GM12878 (cell line): ENCODE data around the gene ANKRD11. TPM values are rescaled to one million over a fixed set of nuclear protein-coding genes. Genes with fewer than 3 reads are reported as not detected.

Experiments
- ATAC-seq: fragments of 200-7000 bp; cut with Tn5 transposase; 3 replicates; pipeline ENCODE4 v1.9.1; 2020; ENCODE audit warnings: mild to moderate bottlenecking, moderate library complexity
- BruUV-seq: library from RNA; stranded (reverse); fragments of 400-500 nt; replicated peaks from 2 replicates; lab custom pipeline; 2021; lab: Mats Ljungman, UMichigan
- CTCF ChIA-PET: fragments of 300-600 bp; sonication (Branson Sonifier 250); formaldehyde crosslinking; extraction: SDS; loops from one replicate; lab custom pipeline; 2021; ENCODE audit warnings: inconsistent platforms; lab: Yijun Ruan, JAX
- POLR2A ChIA-PET: fragments of 350-600 bp; formaldehyde crosslinking; extraction: SDS; loops from one replicate; lab custom pipeline; 2021; ENCODE audit warnings: inconsistent platforms; lab: Charles Lee
- RAD21 ChIA-PET: fragments of 300-600 bp; sonication (Branson Sonifier 250); formaldehyde crosslinking; loops from one replicate; lab custom pipeline; 2023; ENCODE audit warnings: antibody characterized with exemption; ENCODE audit not compliant: unreplicated experiment; lab: Charles Lee
- SMC1A ChIA-PET: fragments of 300-600 bp; sonication (Branson Sonifier 250); formaldehyde crosslinking; loops from one replicate; lab custom pipeline; 2023; ENCODE audit not compliant: unreplicated experiment, uncharacterized antibody; lab: Charles Lee
- DNase-seq: peaks from one replicate; pipeline ENCODE4 v3.0.0-alpha.2; 2011; ENCODE audit warnings: low read depth, low spot score
- FAIRE-seq: peaks from 3 replicates; lab custom pipeline; 2011; peaks lifted over from hg19 to GRCh38; lab: Jason Lieb, UNC
- H2AFZ ChIP-seq: 2 replicates; pipeline ENCODE4 v1.6.0; 2011; ENCODE audit warnings: low read depth, low read length, control low read depth; ENCODE audit not compliant: control insufficient read depth
- H3K27ac ChIP-seq: 2 replicates; pipeline ENCODE4 v1.5.1; 2011; ENCODE audit warnings: control low read depth; ENCODE audit not compliant: control insufficient read depth, insufficient read depth
- H3K27me3 ChIP-seq, 2 experiments: replicated peaks in 1 of 2; 2 replicates each; pipeline versions ENCODE4 v1.6.0 to v1.6.1; 2011; ENCODE audit warnings: low read length in 1 of 2; ENCODE audit not compliant: control insufficient read depth in 2 of 2, insufficient read depth in 2 of 2
- H3K36me3 ChIP-seq, 2 experiments: 2 replicates each; pipeline ENCODE4 v1.5.1; 2011; ENCODE audit warnings: low read length in 1 of 2; ENCODE audit not compliant: control insufficient read depth in 2 of 2, insufficient read depth in 2 of 2
- H3K4me1 ChIP-seq: 2 replicates; pipeline ENCODE4 v1.6.1; 2011; ENCODE audit warnings: mild to moderate bottlenecking, low read length, moderate library complexity, mixed read lengths; ENCODE audit not compliant: control insufficient read depth, insufficient read depth
- H3K4me2 ChIP-seq: 2 replicates; pipeline ENCODE4 v1.6.0; 2011; ENCODE audit warnings: control low read depth; ENCODE audit not compliant: control insufficient read depth, insufficient read depth
- H3K4me3 ChIP-seq: fragments of 200-600 bp; sonication (generic); 2 replicates; pipeline ENCODE4 v1.5.1; 2016
- H3K79me2 ChIP-seq: 2 replicates; pipeline ENCODE4 v1.6.0; 2011; ENCODE audit warnings: low read length; ENCODE audit not compliant: control insufficient read depth, insufficient read depth
- H3K9ac ChIP-seq: 2 replicates; pipeline ENCODE4 v1.8.0; 2011; ENCODE audit warnings: low read length, control low read depth, mixed read lengths; ENCODE audit not compliant: control insufficient read depth, insufficient read depth
- H3K9me3 ChIP-seq: replicated peaks from 3 replicates; pipeline ENCODE4 v1.5.1; 2011; ENCODE audit warnings: mild to moderate bottlenecking, low read length; ENCODE audit not compliant: control insufficient read depth, insufficient read depth
- H4K20me1 ChIP-seq: 2 replicates; pipeline ENCODE4 v1.6.0; 2011; ENCODE audit not compliant: control insufficient read depth, insufficient read depth
- BACH1 ChIP-seq: fragments of 450-650 bp; IDR thresholded peaks from 2 replicates; pipeline ENCODE4 v1.6.1; 2017; ENCODE audit warnings: mild to moderate bottlenecking, borderline replicate concordance
- BMI1 ChIP-seq: fragments of 450-650 bp; IDR thresholded peaks from 2 replicates; pipeline ENCODE4 v1.6.1; 2016; ENCODE audit warnings: mild to moderate bottlenecking, moderate library complexity, borderline replicate concordance
- CBX3 ChIP-seq: fragments of 200-600 bp; sonication (generic); IDR thresholded peaks from 2 replicates; pipeline ENCODE4 v1.6.1; 2016; ENCODE audit warnings: low read depth, borderline replicate concordance
- CEBPZ ChIP-seq: fragments of 150-350 bp; IDR thresholded peaks from 2 replicates; pipeline ENCODE4 v1.6.1; 2016; ENCODE audit warnings: low read depth, low read length
- CHD1 ChIP-seq: IDR thresholded peaks from 2 replicates; pipeline ENCODE4 v1.6.1; 2012; ENCODE audit warnings: low read depth, low read length, improper control_type of control experiment
- EED ChIP-seq: sonication (generic); IDR thresholded peaks from 2 replicates; pipeline ENCODE4 v1.6.1; 2016; ENCODE audit warnings: antibody characterized with exemption, low read depth
- EGR1 ChIP-seq, 2 experiments: IDR thresholded peaks; 1 replicate in 1 of 2; 2 replicates in 1 of 2; pipeline ENCODE4 v1.6.1; 2011 to 2012; ENCODE audit warnings: low read depth in 2 of 2, low read length in 2 of 2, borderline replicate concordance in 1 of 2, mild to moderate bottlenecking in 1 of 2, moderate library complexity in 1 of 2
- FOS ChIP-seq: IDR thresholded peaks from 3 replicates; pipeline ENCODE4 v1.6.1; 2011; ENCODE audit warnings: borderline replicate concordance; ENCODE audit not compliant: insufficient read length; ENCODE audit errors: extremely low read depth
- MEF2B ChIP-seq: fragments of 450-650 bp; IDR thresholded peaks from 2 replicates; pipeline ENCODE4 v1.6.1; 2018; ENCODE audit warnings: mild to moderate bottlenecking, moderate library complexity; ENCODE audit not compliant: partially characterized antibody, poor library complexity, severe bottlenecking
- RCOR1 ChIP-seq: conservative IDR thresholded peaks from 2 replicates; pipeline ENCODE4 v1.6.1; 2012; ENCODE audit warnings: low read depth, low read length, improper control_type of control experiment
- REST ChIP-seq: IDR thresholded peaks from 2 replicates; pipeline ENCODE4 v1.6.1; 2012; ENCODE audit warnings: mild to moderate bottlenecking, low read depth, low read length
- SUZ12 ChIP-seq: fragments of 200-600 bp; sonication (generic); IDR thresholded peaks from one replicate; pipeline ENCODE4 v1.6.1; 2018; ENCODE audit warnings: antibody characterized with exemption, mild to moderate bottlenecking; ENCODE audit not compliant: unreplicated experiment
- TAF1 ChIP-seq: IDR thresholded peaks from 2 replicates; pipeline ENCODE4 v1.6.1; 2011; ENCODE audit warnings: mild to moderate bottlenecking, low read depth, low read length, borderline replicate concordance
- TARDBP ChIP-seq: IDR thresholded peaks from 2 replicates; pipeline ENCODE4 v1.6.1; 2016; ENCODE audit warnings: borderline replicate concordance
- WGBS: methylation state at CpG from one replicate; pipeline ENCODE4 v1.1.6; 2016; ENCODE audit warnings: low lambda C conversion rate; ENCODE audit not compliant: insufficient replicate concordance, insufficient coverage; ENCODE audit errors: missing lambda C conversion rate; 5-methylcytosine and 5-hydroxymethylcytosine counted together
- in situ Hi-C: fragments of 300-500 bp; cut with MboI; formaldehyde crosslinking; loops from 9 replicates; pipeline ENCODE4 v1.14.3; 2018; ENCODE audit warnings: mixed read lengths
- intact Hi-C: fragments of 100-400 bp; cut with micrococcal nuclease; formaldehyde crosslinking; loops from one replicate; pipeline ENCODE4 v1.14.2; 2022; ENCODE audit not compliant: unreplicated experiment
- polyA plus RNA-seq, 11 experiments: library from polyadenylated mRNA; depleted of rRNA in 4 of 11; unstranded in 6 of 11; stranded (reverse) in 5 of 11; fragments of >200 nt; fragmentation: Nextera tagmentation in 4 of 11; fragmentation: Illumina TruSeq in 1 of 11; extraction: Ambion mirVana in 4 of 11; extraction: Trizol in 1 of 11; gene quantifications; 1 replicate in 1 of 11; 2 replicates in 10 of 11; pipeline versions ENCODE4 v1.2.1 to v1.2.3, GENCODE V29; 2011 to 2016; ENCODE audit warnings: inconsistent platforms in 2 of 11, missing spikeins in 2 of 11, low read depth in 1 of 11
- total RNA-seq, 4 experiments: library from RNA; depleted of rRNA in 3 of 4; stranded (reverse); fragments of >200 nt in 3 of 4; fragmentation: Illumina TruSeq in 1 of 4; extraction: Trizol in 1 of 4; gene quantifications; 2 replicates each; pipeline versions ENCODE4 v1.2.1 to v1.2.3, GENCODE V29; 2013 to 2021
- TF ChIP-seq, protein P1 (sequence below), 3 experiments: IDR thresholded peaks in 2 of 3; conservative IDR thresholded peaks in 1 of 3; 2 replicates each; pipeline ENCODE4 v1.5.1; 2011; ENCODE audit warnings: low read depth in 3 of 3, low read length in 3 of 3, mild to moderate bottlenecking in 3 of 3, control low read depth in 2 of 3, moderate library complexity in 2 of 3, inconsistent platforms in 1 of 3, mixed read lengths in 1 of 3; ENCODE audit not compliant: control insufficient read depth in 2 of 3, insufficient read depth in 1 of 3; ENCODE audit errors: extremely low read depth in 1 of 3

Gene ANKRD11
- total and polyA plus RNA-seq, 10 of the 15 experiments (the other 5 are each of a cell fraction or from before 2014, with no cell fraction given): 5.1 to 103 (median 27.4) TPM

DNA sequence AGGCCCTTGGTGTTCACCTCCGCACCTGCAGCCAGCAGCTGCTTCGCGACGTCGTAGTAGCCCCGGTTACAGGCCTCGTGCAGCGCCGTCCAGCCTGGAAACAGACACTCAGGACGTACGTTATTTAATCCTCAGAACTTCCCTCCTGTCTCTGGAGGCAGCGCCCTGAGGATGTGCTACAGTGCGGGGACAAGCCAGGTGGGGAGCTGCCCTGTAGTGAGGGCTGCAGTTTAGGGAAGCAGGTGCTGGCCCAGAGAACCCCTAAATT is 201.8 kb downstream of the ANKRD11 start:
- ChIA-PET RAD21 (interaction anchor here (0.8 kb wide), 1 partner anchor 220 kb away, joined by 4 read pairs; the partner anchor contains the start of gene SPG7), SMC1A (no interaction called here)
- BruUV-seq: no TSS peak
- no peak for TF ChIP-seq SUZ12
- TF ChIP-seq CBX3: no peak
- no peak for TF ChIP-seq BACH1
- TF ChIP-seq CEBPZ: no peak
- no peak for TF ChIP-seq MEF2B
- no peak for TF ChIP-seq RCOR1
- TF ChIP-seq, protein P1, sequence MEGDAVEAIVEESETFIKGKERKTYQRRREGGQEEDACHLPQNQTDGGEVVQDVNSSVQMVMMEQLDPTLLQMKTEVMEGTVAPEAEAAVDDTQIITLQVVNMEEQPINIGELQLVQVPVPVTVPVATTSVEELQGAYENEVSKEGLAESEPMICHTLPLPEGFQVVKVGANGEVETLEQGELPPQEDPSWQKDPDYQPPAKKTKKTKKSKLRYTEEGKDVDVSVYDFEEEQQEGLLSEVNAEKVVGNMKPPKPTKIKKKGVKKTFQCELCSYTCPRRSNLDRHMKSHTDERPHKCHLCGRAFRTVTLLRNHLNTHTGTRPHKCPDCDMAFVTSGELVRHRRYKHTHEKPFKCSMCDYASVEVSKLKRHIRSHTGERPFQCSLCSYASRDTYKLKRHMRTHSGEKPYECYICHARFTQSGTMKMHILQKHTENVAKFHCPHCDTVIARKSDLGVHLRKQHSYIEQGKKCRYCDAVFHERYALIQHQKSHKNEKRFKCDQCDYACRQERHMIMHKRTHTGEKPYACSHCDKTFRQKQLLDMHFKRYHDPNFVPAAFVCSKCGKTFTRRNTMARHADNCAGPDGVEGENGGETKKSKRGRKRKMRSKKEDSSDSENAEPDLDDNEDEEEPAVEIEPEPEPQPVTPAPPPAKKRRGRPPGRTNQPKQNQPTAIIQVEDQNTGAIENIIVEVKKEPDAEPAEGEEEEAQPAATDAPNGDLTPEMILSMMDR (IDR thresholded peaks at IDR 0.05 in 2 of 3, conservative IDR thresholded peaks at IDR 0.05 in 1 of 3; ENCODE audit: control insufficient read depth in 2 of 3, extremely low read depth in 1 of 3, insufficient read depth in 1 of 3, low read depth in 3 of 3, low read length in 3 of 3): no peak
- TF ChIP-seq TAF1: no peak
- no peak for TF ChIP-seq EGR1 (IDR thresholded peaks at IDR 0.05; ENCODE audit: borderline replicate concordance in 1 of 2, low read depth in 2 of 2, low read length in 2 of 2)
- TF ChIP-seq REST: no peak
- TF ChIP-seq BMI1: no peak
- TF ChIP-seq CHD1: no peak
- TF ChIP-seq EED: no peak
- no peak for TF ChIP-seq FOS
- TF ChIP-seq TARDBP: no peak

More for the DNA sequence above, 201.8 kb downstream of the ANKRD11 start:
- Histone ChIP-seq H3K27me3 (no peaks in the 10 kb centered on the region), H3K9ac (no peak overlapping the region), H4K20me1 (peaks cover 3% of the 10 kb centered on the region), H2AFZ (no peak overlapping the region), H3K4me3 (no peak overlapping the region), H3K27ac (no peak overlapping the region), H3K9me3 (no peaks in the 10 kb centered on the region), H3K4me1 (no peaks in the 10 kb centered on the region), H3K4me2 (no peak overlapping the region), H3K36me3 (peaks cover 32 to 44% of the 10 kb centered on the region in 2 experiments), H3K79me2 (no peaks in the 10 kb centered on the region)
- ChIA-PET CTCF (interaction anchor here (0.6 to 1.3 kb wide), 6 partner anchors 8 to 88 kb away, joined by 3 to 4 read pairs (median 3); no protein-coding TSS in a partner anchor), POLR2A (interaction anchor here (0.5 to 0.7 kb wide), 3 partner anchors 11 to 188 kb away, joined by 3 to 5 read pairs (median 5); no protein-coding TSS in a partner anchor)
- in situ Hi-C loops (no loop called here), intact Hi-C loops (no loop called here)
- DNase-seq: no peak
- 100% methylated on average over 4 of the region's 13 CpGs for WGBS
- FAIRE-seq: no peak
- no peak for ATAC-seq
